Measurements from ENCODE around the gene PRKAG2.

Gene PRKAG2

GRCh38 chr7:151514461-151515275 is 362.2 kb downstream of the PRKAG2 start:
- H3K4me3 ChIP-seq = no peak overlapping the region
- H3K27ac ChIP-seq = no peak overlapping the region

- Histone ChIP-seq H3K27ac (no peak overlapping the region), H3K4me3 (no peak overlapping the region)
These were observed 363.8 kb downstream of the PRKAG2 start for GRCh38 chr7:151513133-151513532.

- H3K27ac ChIP-seq = no peak overlapping the region
- no peak overlapping the region for H3K4me3 ChIP-seq
These were observed 364.6 kb downstream of the PRKAG2 start for GRCh38 chr7:151512353-151512752.

- no peak overlapping the region for H3K27ac ChIP-seq
These were observed 365.0 kb downstream of the PRKAG2 start for GRCh38 chr7:151511946-151512345.

GRCh38 chr7:151511270-151511669 is 365.6 kb downstream of the PRKAG2 start:
- Histone ChIP-seq H3K4me3 (no peak overlapping the region), H3K27ac (no peak overlapping the region)

More at GRCh38 chr7:151511946-151512345, 365.0 kb downstream of the PRKAG2 start:
- H3K4me3 ChIP-seq = no peak overlapping the region

- H3K27ac ChIP-seq = no peak overlapping the region
- no peak overlapping the region for H3K4me3 ChIP-seq
These were observed 367.1 kb downstream of the PRKAG2 start for GRCh38 chr7:151509670-151510333.

- no peak overlapping the region for H3K4me3 ChIP-seq
- H3K27ac ChIP-seq = no peak overlapping the region
These were observed 367.9 kb downstream of the PRKAG2 start for GRCh38 chr7:151508991-151509390.

GRCh38 chr7:151507806-151508205 is 369.1 kb downstream of the PRKAG2 start:
- no peak overlapping the region for H3K4me3 ChIP-seq
- H3K27ac ChIP-seq = no peak overlapping the region

- Histone ChIP-seq H3K27ac (peak overlapping the region in 1 of 21 experiments; percentile 8), H3K4me3 (no peak overlapping the region)
These were observed 370.0 kb downstream of the PRKAG2 start for GRCh38 chr7:151506901-151507382.

All from skin epidermis (tissue), 12 donors.